ENCODE measurements around the gene MBD5.

DNA sequence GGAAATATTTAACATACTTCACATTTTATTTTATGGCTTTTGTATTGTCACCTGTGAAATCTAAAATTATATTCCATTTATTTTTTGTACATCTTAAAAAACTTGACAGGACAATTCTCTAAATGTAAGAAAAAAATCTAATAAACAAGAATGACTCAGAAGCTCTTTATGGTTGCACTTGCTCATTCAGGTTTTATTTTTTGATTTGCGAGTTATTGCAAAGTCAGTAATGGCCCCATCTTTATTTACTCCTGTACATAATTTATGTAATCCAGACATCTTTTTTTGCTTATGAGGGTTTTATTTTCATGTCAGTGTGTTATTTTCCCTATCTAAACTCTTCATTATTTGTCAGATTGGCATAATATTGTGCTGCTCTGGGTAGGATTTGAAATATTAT lies 145.1 kb downstream of the MBD5 start:
- TF ChIP-seq, protein P1, sequence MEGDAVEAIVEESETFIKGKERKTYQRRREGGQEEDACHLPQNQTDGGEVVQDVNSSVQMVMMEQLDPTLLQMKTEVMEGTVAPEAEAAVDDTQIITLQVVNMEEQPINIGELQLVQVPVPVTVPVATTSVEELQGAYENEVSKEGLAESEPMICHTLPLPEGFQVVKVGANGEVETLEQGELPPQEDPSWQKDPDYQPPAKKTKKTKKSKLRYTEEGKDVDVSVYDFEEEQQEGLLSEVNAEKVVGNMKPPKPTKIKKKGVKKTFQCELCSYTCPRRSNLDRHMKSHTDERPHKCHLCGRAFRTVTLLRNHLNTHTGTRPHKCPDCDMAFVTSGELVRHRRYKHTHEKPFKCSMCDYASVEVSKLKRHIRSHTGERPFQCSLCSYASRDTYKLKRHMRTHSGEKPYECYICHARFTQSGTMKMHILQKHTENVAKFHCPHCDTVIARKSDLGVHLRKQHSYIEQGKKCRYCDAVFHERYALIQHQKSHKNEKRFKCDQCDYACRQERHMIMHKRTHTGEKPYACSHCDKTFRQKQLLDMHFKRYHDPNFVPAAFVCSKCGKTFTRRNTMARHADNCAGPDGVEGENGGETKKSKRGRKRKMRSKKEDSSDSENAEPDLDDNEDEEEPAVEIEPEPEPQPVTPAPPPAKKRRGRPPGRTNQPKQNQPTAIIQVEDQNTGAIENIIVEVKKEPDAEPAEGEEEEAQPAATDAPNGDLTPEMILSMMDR (IDR thresholded peaks at IDR 0.05), result no peak
- TF ChIP-seq EZH2 (IDR thresholded peaks at IDR 0.05; ENCODE audit: borderline replicate concordance, insufficient read depth, low read depth, low read length, poor library complexity, severe bottlenecking), result no peak
